ENCODE results near the gene PASD1.

DNA sequence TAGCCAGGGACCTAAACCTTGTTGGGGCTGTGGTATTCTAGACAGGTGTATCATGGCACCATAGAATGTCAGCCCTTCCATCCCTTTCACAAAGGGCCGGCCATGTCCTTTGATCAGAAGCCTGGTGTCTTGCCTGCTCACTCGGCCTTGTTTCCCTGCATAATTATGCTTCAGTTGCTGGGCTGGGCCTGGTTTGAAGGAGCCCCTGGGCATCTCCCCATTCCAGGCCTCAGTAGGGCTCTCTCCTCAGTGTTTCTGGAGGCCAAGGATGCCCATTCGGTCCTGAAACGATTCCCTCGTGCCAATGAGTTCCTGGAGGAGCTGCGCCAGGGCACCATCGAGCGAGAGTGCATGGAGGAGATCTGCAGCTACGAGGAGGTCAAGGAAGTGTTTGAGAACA is 136.3 kb downstream of the PASD1 start:
- TF ChIP-seq, protein P1, sequence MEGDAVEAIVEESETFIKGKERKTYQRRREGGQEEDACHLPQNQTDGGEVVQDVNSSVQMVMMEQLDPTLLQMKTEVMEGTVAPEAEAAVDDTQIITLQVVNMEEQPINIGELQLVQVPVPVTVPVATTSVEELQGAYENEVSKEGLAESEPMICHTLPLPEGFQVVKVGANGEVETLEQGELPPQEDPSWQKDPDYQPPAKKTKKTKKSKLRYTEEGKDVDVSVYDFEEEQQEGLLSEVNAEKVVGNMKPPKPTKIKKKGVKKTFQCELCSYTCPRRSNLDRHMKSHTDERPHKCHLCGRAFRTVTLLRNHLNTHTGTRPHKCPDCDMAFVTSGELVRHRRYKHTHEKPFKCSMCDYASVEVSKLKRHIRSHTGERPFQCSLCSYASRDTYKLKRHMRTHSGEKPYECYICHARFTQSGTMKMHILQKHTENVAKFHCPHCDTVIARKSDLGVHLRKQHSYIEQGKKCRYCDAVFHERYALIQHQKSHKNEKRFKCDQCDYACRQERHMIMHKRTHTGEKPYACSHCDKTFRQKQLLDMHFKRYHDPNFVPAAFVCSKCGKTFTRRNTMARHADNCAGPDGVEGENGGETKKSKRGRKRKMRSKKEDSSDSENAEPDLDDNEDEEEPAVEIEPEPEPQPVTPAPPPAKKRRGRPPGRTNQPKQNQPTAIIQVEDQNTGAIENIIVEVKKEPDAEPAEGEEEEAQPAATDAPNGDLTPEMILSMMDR (IDR thresholded peaks at IDR 0.05), result no peak
- no peak for TF ChIP-seq POLR2A (IDR thresholded peaks at IDR 0.05)
